AG09309 (cell line): ENCODE data around the gene EDDM3A.

ENCODE experiments used
- DNase-seq: peaks from one replicate; pipeline ENCODE4 v3.0.0-alpha.2; 2010; ENCODE audit warnings: low read depth
- H3K4me3 ChIP-seq: 2 replicates; pipeline ENCODE4 v1.5.1; 2011; ENCODE audit warnings: mild to moderate bottlenecking, low read depth, low read length, moderate library complexity; ENCODE audit not compliant: control insufficient read depth
- TF ChIP-seq, protein P1 (sequence below): IDR thresholded peaks from 2 replicates; pipeline ENCODE4 v1.5.1; 2011; ENCODE audit warnings: mild to moderate bottlenecking, low read depth, low read length, inconsistent platforms; ENCODE audit not compliant: insufficient read depth, control insufficient read depth; ENCODE audit errors: missing control alignments

Gene EDDM3A

DNA sequence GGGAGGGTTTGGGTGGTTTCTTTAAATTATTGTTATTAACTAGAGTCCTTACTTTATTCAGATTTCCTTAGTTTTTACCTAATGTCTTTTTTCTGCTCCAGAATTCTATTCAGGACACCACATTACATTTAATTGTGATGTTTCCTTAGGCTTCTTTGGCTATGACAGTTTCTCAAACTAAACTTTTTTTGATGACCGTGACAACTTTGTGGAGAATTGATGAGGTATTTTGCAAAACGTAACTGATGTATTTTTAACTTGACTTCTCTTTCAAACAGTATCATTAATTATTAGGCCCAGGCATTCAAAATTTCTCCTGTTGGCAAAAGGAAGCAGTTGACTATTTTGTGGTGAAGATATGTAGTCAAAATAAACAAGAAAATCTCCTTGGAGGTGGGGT, 45.9 kb downstream of the EDDM3A start:
- TF ChIP-seq, protein P1, sequence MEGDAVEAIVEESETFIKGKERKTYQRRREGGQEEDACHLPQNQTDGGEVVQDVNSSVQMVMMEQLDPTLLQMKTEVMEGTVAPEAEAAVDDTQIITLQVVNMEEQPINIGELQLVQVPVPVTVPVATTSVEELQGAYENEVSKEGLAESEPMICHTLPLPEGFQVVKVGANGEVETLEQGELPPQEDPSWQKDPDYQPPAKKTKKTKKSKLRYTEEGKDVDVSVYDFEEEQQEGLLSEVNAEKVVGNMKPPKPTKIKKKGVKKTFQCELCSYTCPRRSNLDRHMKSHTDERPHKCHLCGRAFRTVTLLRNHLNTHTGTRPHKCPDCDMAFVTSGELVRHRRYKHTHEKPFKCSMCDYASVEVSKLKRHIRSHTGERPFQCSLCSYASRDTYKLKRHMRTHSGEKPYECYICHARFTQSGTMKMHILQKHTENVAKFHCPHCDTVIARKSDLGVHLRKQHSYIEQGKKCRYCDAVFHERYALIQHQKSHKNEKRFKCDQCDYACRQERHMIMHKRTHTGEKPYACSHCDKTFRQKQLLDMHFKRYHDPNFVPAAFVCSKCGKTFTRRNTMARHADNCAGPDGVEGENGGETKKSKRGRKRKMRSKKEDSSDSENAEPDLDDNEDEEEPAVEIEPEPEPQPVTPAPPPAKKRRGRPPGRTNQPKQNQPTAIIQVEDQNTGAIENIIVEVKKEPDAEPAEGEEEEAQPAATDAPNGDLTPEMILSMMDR, result no peak
- no peak for DNase-seq
- no peak overlapping the region for H3K4me3 ChIP-seq

DNA sequence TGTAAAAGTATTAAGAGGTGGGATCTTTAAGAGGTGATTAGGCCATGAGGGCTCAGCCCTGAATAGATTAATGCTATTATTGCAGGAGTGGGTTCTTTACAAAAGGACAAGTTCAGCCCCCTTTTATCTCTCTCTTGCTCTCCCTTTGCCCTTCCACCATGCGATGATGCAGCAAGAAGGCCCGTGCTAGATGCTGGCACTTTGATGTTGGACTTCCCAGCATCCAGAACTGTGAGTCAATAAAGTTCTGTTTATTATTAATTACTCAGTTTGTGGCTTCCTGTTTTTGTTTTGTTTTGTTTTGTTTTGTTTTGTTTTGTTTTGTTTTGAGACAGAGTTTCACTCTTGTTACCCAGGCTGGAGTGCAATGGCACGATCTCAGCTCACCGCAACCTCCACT, 46.9 kb downstream of the EDDM3A start:
- TF ChIP-seq, protein P1, result no peak
- H3K4me3 ChIP-seq, result no peak overlapping the region
- no peak for DNase-seq

DNA sequence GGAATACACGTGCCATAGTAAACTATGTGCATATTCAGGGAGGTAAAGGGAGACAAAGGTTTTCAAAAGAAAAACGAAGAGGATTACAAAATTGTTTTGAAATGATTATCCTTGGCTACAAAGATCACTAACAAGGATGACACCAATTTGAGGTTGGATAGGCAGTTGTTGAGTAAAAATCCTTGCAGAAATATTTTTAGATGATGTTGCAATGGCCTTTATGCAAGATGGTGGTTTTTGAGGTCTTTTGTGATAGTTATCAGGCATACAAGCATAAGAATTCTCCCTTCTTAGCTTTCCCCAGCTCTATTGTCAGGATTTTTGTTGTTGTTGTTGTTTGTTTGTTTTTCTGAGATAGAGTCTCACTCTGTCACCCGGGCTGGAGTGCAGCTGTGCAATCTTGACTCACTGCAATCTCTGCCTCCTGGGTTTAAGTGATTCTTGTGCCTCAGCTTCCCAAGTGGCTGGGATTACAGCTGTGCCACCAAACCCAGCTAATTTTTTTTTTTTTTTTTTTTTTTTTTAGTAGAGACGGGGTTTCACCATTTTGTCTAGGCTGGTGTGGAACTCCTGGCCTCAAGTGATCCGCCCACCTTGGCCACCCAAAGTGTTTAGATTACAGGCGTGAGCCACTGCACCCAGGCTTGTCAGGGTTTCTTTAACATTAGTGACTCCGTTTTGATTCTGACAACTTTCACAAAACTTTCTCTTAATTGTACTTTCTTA, 49.1 kb downstream of the EDDM3A start:
- no peak for DNase-seq
- no peak overlapping the region for H3K4me3 ChIP-seq
- TF ChIP-seq, protein P1, result no peak

DNA sequence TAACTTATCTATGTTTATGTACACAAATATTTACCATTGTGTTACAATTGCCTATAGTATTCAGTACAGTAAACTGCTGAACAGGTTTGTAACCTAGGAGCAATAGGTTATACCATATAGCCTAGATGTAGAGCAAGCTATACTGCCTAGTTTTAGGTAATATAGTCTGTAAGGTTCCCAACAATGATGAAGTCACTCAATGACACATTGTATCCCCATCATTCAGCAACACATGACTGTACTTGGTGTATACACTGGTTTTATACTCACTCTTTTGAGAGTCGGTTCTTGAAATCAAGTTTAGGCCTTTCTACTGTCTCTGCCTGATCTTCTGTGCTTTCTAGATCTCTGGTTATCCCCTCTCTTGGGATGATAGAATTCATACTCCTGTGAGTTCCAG, 51.5 kb downstream of the EDDM3A start:
- TF ChIP-seq, protein P1, result no peak
- no peak for DNase-seq
- no peak overlapping the region for H3K4me3 ChIP-seq
